Heart right ventricle (tissue), 16 donors: ENCODE data around the gene HTR3C. TPM values are rescaled to one million over a fixed set of nuclear protein-coding genes. Genes with fewer than 3 reads are reported as not detected.

Source experiments
- ATAC-seq, 8 donors: fragments of 200-7000 bp; cut with Tn5 transposase; one replicate each; pipeline ENCODE4 v1.9.1; 2020; ENCODE audit warnings: mild to moderate bottlenecking in 8 of 8, moderate library complexity in 8 of 8, moderate number of reproducible peaks in 1 of 8
- DNase-seq, 2 donors: peaks; one replicate each; pipeline ENCODE4 v3.0.0-alpha.2; 2020
- H3K27ac ChIP-seq, 10 donors: fragments of 200-600 bp; sonication (generic) in 2 of 10; one replicate each; pipeline versions ENCODE4 v1.5.0 to v1.8.0; 2020 to 2022; ENCODE audit warnings: mild to moderate bottlenecking in 3 of 10
- H3K27me3 ChIP-seq, 7 donors: fragments of 200-600 bp; one replicate each; pipeline ENCODE4 v1.8.0; 2021 to 2022; ENCODE audit warnings: mild to moderate bottlenecking in 2 of 7
- H3K36me3 ChIP-seq, 9 donors: fragments of 200-600 bp; sonication (generic) in 1 of 9; one replicate each; pipeline versions ENCODE4 v1.5.0 to v1.8.0; 2020 to 2022; ENCODE audit warnings: mild to moderate bottlenecking in 2 of 9
- H3K4me1 ChIP-seq, 9 donors: fragments of 200-600 bp; sonication (generic) in 1 of 9; one replicate each; pipeline versions ENCODE4 v1.5.0 to v1.8.0; 2020 to 2022; ENCODE audit warnings: mild to moderate bottlenecking in 4 of 9
- H3K4me3 ChIP-seq, 10 donors: fragments of 200-600 bp; sonication (generic) in 2 of 10; one replicate each; pipeline versions ENCODE4 v1.5.0 to v1.8.0; 2020 to 2022; ENCODE audit warnings: mild to moderate bottlenecking in 7 of 10, moderate library complexity in 2 of 10
- H3K9me3 ChIP-seq, 11 donors: fragments of 200-600 bp in 10 of 11; sonication (generic) in 2 of 11; one replicate each; pipeline versions ENCODE4 v1.5.0 to v1.8.0; 2013 to 2022; ENCODE audit warnings: mild to moderate bottlenecking in 2 of 11, control low read depth in 1 of 11, moderate library complexity in 1 of 11
- WGBS, 2 donors: extraction: QIAGEN DNeasy Blood & Tissue Kit; methylation state at CpG; one replicate each; pipeline ENCODE4 v1.1.7; 2013; ENCODE audit warnings: inconsistent platforms in 1 of 2; 5-methylcytosine and 5-hydroxymethylcytosine counted together
- intact Hi-C, 10 donors: fragments of 100-400 bp; cut with DNase I; formaldehyde crosslinking; loops; one replicate each; pipeline versions ENCODE4 v1.11.1 to v1.14.2; 2022
- long read RNA-seq, 3 donors: library from polyadenylated mRNA; unstranded; transcript quantifications; one replicate each; pipeline ENCODE4 v2.0.0, GENCODE V29; 2020 to 2021
- polyA plus RNA-seq, 2 donors: library from polyadenylated mRNA; stranded (reverse); fragments of 200-250 nt; gene quantifications; one replicate each; pipeline ENCODE4 v1.2.3, GENCODE V29; 2013
- total RNA-seq, 10 donors: library from RNA; stranded (reverse); fragmentation: NEBNext Ultra II Directional in 3 of 10; extraction: Animal tissue kit (Norgen Biotek cat#: 25700) in 3 of 10; gene quantifications; one replicate each; pipeline versions ENCODE4 v1.2.1 to v1.2.4, GENCODE V29; 2021 to 2023
- TF ChIP-seq, protein P1 (sequence below), 9 donors: fragments of 200-600 bp; sonication (generic) in 2 of 9; IDR thresholded peaks; one replicate each; pipeline versions ENCODE4 v1.5.0 to v1.8.0; 2021 to 2022; ENCODE audit warnings: antibody characterized with exemption in 9 of 9, mild to moderate bottlenecking in 5 of 9, moderate library complexity in 1 of 9
- donor health status: Arrhythmogenic right ventricular cardiomyopathy.
- donor health status: ischemic (EF 13 %, LVEDD 7.1; RV severe dilation, severe dysfunction).
- donor health status: healthy with polysubstance abuse.
- donor health status: DM: no; HTN: yes; CAD: no.
- donor health status: DM: no; HTN: no; CAD: no.
- donor health status: ischemic (EF 25% LVEDD 6.9; RV normal size, moderate dysfunction).
- donor health status: ischemic (EF 25% LVEDD 5.7; RV mildly dilated, moderate dysfunction).
- donor health status: healthy.
- donor health status: DM: yes; HTN: yes; CAD: no.
- donor health status: Ischemic cardiomyopathy.
- donor health status: ischemic (EF 35%, LVEDD 5.7; RV mildly dilated, moderate dysfunction).
- donor health status: nonischemic (EF 11% LVEDD 7.7; RV severe dilation, severe dysfunction).
- donor health status: DM: yes; HTN: yes; CAD: no.
- donor health status: PGD.
- donor health status: ischemic (EF 29% LVEDD 5.4; RV normal size, mild dysfunction).
- donor health status: nonischemic (EF 23%, LVEDD 6.1; RV moderate dilation, normal function).

The HTR3C gene, protein sequence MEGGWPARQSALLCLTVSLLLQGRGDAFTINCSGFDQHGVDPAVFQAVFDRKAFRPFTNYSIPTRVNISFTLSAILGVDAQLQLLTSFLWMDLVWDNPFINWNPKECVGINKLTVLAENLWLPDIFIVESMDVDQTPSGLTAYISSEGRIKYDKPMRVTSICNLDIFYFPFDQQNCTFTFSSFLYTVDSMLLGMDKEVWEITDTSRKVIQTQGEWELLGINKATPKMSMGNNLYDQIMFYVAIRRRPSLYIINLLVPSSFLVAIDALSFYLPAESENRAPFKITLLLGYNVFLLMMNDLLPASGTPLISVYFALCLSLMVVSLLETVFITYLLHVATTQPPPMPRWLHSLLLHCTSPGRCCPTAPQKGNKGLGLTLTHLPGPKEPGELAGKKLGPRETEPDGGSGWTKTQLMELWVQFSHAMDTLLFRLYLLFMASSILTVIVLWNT
- not detected for total RNA-seq
- polyA plus RNA-seq = not detected
- long read RNA-seq, donor 1 = 0 reads
- long read RNA-seq, donor 2 = 0 reads
- long read RNA-seq, donor 3 = 0 reads

DNA sequence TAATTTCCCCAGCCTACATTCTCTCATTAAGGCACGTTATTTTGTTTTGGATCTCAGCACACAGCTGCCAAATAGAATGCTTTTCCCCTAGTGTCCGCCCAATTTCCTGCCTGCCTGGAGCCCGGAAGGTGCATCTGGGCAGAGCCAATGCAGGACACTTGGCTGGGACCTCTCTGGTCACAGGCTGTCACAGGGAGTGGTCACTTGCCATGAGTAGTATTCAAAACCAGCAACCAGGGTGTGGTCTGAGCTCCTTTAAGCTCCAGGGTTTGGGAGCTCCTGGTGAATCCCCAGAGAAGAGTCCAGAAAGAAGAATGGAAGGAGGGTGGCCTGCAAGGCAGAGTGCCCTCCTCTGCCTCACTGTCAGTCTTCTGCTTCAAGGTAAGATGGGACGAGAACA is at the start of gene HTR3C:
TSS of gene HTR3C (plus strand) at position 281 of the 400 bp plus-strand sequence. CDS start at position 315, 34 bp downstream.
- Histone ChIP-seq H3K27ac (no peak within 1 kb of the TSS), H3K4me3 (no peak within 1 kb of the TSS), H3K36me3 (no peaks in the 10 kb centered on the region), H3K4me1 (no peaks in the 10 kb centered on the region), H3K9me3 (no peaks in the 10 kb centered on the region), H3K27me3 (no peaks in the 10 kb centered on the region)
- ATAC-seq (no peak), DNase-seq (no peak)
- WGBS, 2 donors = 52 to 60% methylated on average over 4 of the region's 4 CpGs
- TF ChIP-seq, protein P1, sequence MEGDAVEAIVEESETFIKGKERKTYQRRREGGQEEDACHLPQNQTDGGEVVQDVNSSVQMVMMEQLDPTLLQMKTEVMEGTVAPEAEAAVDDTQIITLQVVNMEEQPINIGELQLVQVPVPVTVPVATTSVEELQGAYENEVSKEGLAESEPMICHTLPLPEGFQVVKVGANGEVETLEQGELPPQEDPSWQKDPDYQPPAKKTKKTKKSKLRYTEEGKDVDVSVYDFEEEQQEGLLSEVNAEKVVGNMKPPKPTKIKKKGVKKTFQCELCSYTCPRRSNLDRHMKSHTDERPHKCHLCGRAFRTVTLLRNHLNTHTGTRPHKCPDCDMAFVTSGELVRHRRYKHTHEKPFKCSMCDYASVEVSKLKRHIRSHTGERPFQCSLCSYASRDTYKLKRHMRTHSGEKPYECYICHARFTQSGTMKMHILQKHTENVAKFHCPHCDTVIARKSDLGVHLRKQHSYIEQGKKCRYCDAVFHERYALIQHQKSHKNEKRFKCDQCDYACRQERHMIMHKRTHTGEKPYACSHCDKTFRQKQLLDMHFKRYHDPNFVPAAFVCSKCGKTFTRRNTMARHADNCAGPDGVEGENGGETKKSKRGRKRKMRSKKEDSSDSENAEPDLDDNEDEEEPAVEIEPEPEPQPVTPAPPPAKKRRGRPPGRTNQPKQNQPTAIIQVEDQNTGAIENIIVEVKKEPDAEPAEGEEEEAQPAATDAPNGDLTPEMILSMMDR (IDR thresholded peaks at IDR 0.05) = no peak
- intact Hi-C loops = no loop called here

DNA sequence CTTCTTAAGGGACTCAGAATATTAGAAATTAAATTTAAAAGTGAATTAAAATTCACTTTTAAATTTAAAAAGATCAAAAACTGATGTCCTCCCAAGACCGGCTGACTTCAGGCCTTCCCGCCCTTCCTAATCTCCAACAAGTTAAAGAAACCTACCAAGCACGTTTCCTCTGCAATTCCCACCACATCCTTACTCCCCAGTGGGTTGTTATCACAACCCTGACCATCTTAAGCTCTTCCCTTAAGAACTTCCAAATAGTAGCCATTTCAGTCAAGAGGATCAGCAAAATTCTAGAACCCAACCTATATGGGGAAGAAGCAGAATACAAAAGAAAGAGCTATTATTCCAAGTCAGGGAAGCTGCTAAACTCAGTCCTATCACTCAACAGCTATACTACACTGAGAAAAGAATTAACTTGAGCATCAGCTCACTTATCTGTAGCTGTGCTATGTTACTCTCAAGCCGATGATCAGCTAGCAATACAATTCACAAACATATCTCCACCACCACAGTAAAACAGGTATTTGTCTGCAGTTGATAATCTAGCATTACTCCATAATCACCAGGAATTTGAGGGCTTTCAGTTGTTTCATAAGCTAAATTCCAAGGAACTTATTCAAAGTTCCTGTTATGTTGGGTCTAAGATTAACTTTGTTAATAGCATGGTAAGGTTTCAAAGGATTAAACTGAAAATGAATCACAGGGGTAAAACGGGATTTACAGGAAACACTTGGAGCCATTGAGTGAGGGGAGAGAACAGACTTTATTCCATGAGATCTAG is 49.5 kb upstream of the HTR3C start:
- H3K36me3 ChIP-seq = peaks cover 0 to 27% (median 4%) of the 10 kb centered on the region in 9 donors
- no peaks in the 10 kb centered on the region for H3K27me3 ChIP-seq
- intact Hi-C loops = loop anchor here in 1 of 10 donors (10.0 kb wide), 1 partner anchor 109 kb away; no protein-coding TSS in a partner anchor
- TF ChIP-seq, protein P1 (IDR thresholded peaks at IDR 0.05) = no peak
- 69 to 73% methylated on average over 5 of the region's 5 CpGs for WGBS, 2 donors
- no peaks in the 10 kb centered on the region for H3K9me3 ChIP-seq
- ATAC-seq (no peak), DNase-seq (no peak)
- H3K4me1 ChIP-seq = peaks cover 0 to 81% (median 51%) of the 10 kb centered on the region in 9 donors
- peak overlapping the region in 7 of 10 donors; percentile 34 to 67 (median 54) for H3K27ac ChIP-seq
- no peak overlapping the region for H3K4me3 ChIP-seq

DNA sequence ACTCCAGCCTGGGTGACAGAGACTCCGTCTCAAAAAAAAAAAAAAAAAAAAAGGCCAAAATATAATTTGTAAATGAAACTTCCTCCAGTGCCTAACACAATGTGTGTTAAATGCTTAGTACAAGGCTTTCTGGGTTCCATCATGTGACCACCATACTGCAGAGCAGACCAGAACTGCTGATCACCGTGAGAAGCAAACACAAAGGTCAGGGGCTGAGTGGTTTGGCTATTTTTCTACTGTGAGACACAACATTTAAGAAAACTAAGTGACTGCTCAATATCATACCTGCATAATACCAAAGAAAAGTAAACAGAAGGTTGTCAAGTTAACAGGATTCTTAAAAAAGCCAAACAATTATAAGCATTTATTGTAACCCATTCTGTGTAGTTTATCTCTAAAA is 48.4 kb upstream of the HTR3C start:
- intact Hi-C loops = loop anchor here in 1 of 10 donors (10.0 kb wide), 1 partner anchor 110 kb away; no protein-coding TSS in a partner anchor

More for the DNA sequence above, 48.4 kb upstream of the HTR3C start:
- H3K9me3 ChIP-seq = no peaks in the 10 kb centered on the region
- no peak overlapping the region for H3K4me3 ChIP-seq
- H3K4me1 ChIP-seq = peaks cover 0 to 75% (median 51%) of the 10 kb centered on the region in 9 donors
- ATAC-seq (peak in 5 of 8 donors; percentile 34 to 51 (median 43)), DNase-seq (peak in 1 of 2 donors; percentile 14)
- H3K27me3 ChIP-seq = no peaks in the 10 kb centered on the region
- TF ChIP-seq, protein P1 (IDR thresholded peaks at IDR 0.05) = no peak
- peaks cover 0 to 34% (median 4%) of the 10 kb centered on the region in 9 donors for H3K36me3 ChIP-seq
- 58 to 66% methylated on average over 2 of the region's 2 CpGs for WGBS, 2 donors
- H3K27ac ChIP-seq = peak overlapping the region in 7 of 10 donors; percentile 11 to 60 (median 36)
